ENCODE measurements around the gene C1orf198.

The C1orf198 gene

DNA sequence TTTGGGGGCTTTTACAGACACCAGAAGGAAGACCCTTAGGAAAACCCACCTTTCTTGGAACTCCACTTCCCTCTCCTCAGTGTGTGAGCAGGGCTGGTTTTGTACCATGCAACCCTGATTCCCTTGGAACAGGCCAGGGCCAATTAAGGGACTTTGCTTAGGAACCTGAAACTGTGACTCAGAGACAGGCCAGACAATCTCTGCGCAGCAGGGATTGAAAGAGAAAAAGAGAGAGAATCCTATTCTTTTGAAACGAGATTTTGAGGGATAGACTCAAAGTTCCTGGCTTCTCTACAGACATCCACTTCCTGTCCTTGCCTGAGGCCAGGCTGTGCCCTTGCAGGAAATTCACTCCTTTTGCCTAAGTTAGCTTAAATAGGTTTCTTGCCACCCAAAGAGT, 23.1 kb upstream of the C1orf198 start:
- no peak for DNase-seq (ENCODE audit: low read depth)

GRCh38 chr1:230884646-230885045, 16.3 kb upstream of the C1orf198 start:
- no peak for DNase-seq (ENCODE audit: low read depth)

GRCh38 chr1:230883967-230884366, 15.6 kb upstream of the C1orf198 start:
- DNase-seq (ENCODE audit: low read depth): no peak

- DNase-seq (ENCODE audit: low read depth): no peak
These were observed 11.5 kb upstream of the C1orf198 start for GRCh38 chr1:230879778-230880177.

DNA sequence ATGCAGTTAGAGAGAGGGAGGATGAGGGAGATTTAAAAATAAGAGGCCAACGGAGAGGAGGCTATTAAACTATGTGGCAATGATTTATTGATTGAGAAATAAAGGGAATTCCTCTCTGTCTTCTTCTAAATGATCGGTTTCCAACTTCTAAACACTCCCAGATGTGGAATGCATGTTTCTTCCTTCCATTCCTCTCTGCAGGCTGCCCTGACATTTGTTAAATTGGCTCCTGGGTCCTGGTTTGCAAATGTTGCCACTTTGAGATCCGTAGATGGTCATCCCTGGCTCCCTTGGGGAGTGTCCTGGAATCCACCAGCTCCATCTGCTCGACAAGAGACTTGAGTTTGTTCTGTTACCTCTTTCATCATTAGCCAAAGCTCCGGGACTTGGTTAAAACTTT, 10.3 kb upstream of the C1orf198 start:
- no peak for DNase-seq (ENCODE audit: low read depth)

GRCh38 chr1:230877924-230878590, 9.7 kb upstream of the C1orf198 start:
- no peak for DNase-seq (ENCODE audit: low read depth)

DNA sequence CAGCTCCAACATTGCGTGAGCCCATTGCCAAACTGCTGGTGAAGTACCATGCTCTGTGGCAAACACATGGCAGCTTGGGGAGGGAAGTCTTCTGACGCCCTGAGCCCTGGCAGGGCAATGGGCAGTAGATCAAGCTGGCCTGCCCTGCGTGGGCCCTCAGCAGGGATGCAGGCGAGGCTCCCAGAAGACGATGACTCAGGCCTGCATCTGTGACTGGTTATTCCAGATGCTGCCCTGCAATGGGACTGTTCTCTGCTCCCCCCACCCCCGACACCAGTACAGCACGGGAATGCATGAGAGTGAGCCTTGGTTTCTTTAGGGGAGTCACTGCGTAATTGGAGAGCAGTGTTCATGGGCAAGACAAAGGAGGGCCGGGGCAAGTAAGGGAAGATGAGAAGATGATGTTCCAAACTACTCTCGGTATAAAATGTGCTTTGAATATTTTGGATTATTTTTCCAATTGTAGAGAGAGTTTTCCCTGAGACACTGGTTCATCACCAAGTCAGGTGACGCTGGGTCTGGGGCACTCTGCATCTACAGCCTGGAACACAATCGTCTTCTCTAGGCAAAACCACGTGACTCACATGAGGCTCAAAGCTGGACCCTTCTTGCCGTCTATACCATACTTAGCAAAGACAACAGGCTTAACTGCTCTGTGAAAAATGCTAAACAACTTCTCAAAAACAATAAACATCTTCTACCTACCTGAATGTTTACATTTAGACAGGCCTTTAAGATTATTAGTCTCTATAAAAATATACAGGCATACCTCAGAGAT, 9.0 kb upstream of the C1orf198 start:
- no peak for DNase-seq (ENCODE audit: low read depth)

GRCh38 chr1:230876660-230877059, 8.3 kb upstream of the C1orf198 start:
- no peak for DNase-seq (ENCODE audit: low read depth)

GRCh38 chr1:230875370-230875769, 7.0 kb upstream of the C1orf198 start:
- no peak for DNase-seq (ENCODE audit: low read depth)

DNA sequence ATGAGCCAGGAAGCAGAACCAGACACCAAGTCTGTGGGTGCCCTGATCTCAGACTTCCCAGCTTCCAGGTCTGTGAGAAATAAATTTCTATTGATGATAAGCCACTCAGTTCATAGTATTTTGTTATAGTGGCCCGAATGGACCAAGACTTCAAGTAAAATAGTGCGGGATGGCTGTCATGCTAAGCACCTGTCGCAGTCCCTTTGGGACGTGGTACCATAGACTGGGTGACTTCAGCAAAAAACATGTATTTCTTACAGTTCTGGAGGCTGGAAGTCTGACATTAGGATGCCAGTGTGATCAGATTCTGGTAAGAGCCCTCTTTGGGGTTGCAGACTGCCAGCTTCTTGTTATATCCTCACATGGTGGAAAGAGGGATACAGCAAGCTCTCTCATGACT, 2.6 kb upstream of the C1orf198 start:
- no peak for DNase-seq (ENCODE audit: low read depth)

GRCh38 chr1:230869500-230869899, 1.2 kb upstream of the C1orf198 start:
- DNase-seq (ENCODE audit: low read depth): no peak

GRCh38 chr1:230868736-230869385, 540 bp upstream of the C1orf198 start:
- no peak for DNase-seq (ENCODE audit: low read depth)

- no peak for DNase-seq (ENCODE audit: low read depth)
These were observed 1.0 kb downstream of the C1orf198 start for GRCh38 chr1:230867101-230867902.

GRCh38 chr1:230866171-230867070, 1.9 kb downstream of the C1orf198 start:
- DNase-seq (ENCODE audit: low read depth): no peak

GRCh38 chr1:230865062-230865817, 3.1 kb downstream of the C1orf198 start:
- no peak for DNase-seq (ENCODE audit: low read depth)

GRCh38 chr1:230864441-230864840, 3.9 kb downstream of the C1orf198 start:
- no peak for DNase-seq (ENCODE audit: low read depth)

GRCh38 chr1:230863449-230863848, 4.9 kb downstream of the C1orf198 start:
- no peak for DNase-seq (ENCODE audit: low read depth)

GRCh38 chr1:230861970-230862595, 6.2 kb downstream of the C1orf198 start:
- DNase-seq (ENCODE audit: low read depth): no peak

DNA sequence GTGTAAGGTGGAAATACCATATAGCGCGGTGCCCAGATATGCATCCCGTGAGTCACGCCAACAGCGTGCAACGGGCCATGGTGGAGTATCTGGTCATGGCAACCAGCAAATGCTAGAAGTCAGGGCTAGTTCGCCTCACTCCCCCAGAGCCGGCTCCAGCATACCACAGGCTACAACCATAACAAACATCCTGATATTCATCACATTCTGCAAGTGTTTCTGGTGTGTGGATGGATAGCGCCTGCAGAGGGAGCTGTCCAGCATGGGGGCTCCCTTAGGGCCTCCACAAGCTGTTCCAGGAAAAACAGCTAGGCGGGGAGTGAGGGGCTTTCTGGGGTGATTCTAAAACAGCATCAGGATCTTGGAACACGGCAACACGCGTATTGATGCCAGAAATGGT, 6.8 kb downstream of the C1orf198 start:
- no peak for DNase-seq (ENCODE audit: low read depth)

Measured in activated T-cell treated with anti-CD3 and anti-CD28 coated beads for 24 hours (primary cell).